Activated T-helper 9 cell treated with anti-CD3 and anti-CD28 coated beads, Interleukin-2, amount 50 U/mL, for 16 hours (primary cell): ENCODE data around the gene IL1R2.

Experiments used
- DNase-seq: peaks from one replicate; pipeline ENCODE4 v3.0.0-alpha.2; 2020; ENCODE audit warnings: low read depth

Gene IL1R2

GRCh38 chr2:102043560-102043959 lies 51.8 kb downstream of the IL1R2 start:
- no peak for DNase-seq

GRCh38 chr2:102044235-102044896 lies 52.6 kb downstream of the IL1R2 start:
- DNase-seq, result no peak

GRCh38 chr2:102044967-102045489 lies 53.3 kb downstream of the IL1R2 start:
- DNase-seq, result no peak

- no peak for DNase-seq
Observed at GRCh38 chr2:102045697-102046096, 53.9 kb downstream of the IL1R2 start.

GRCh38 chr2:102046135-102046986 lies 54.6 kb downstream of the IL1R2 start:
- DNase-seq, result no peak

- no peak for DNase-seq
Observed at GRCh38 chr2:102048465-102048864, 56.7 kb downstream of the IL1R2 start.

- no peak for DNase-seq
Observed at GRCh38 chr2:102049756-102050443, 58.1 kb downstream of the IL1R2 start.

GRCh38 chr2:102050854-102051391 lies 59.2 kb downstream of the IL1R2 start:
- no peak for DNase-seq

GRCh38 chr2:102051692-102052277 lies 60.0 kb downstream of the IL1R2 start:
- no peak for DNase-seq

- DNase-seq, result no peak
Observed at GRCh38 chr2:102052365-102052764, 60.6 kb downstream of the IL1R2 start.

- DNase-seq, result no peak
Observed at GRCh38 chr2:102053096-102053495, 61.3 kb downstream of the IL1R2 start.

- no peak for DNase-seq
Observed at GRCh38 chr2:102055346-102055990, 63.7 kb downstream of the IL1R2 start.

GRCh38 chr2:102056079-102056581 lies 64.4 kb downstream of the IL1R2 start:
- no peak for DNase-seq

GRCh38 chr2:102057502-102058292 lies 65.9 kb downstream of the IL1R2 start:
- no peak for DNase-seq

GRCh38 chr2:102058293-102058833 lies 66.6 kb downstream of the IL1R2 start:
- DNase-seq, result no peak

- DNase-seq, result no peak
Observed at GRCh38 chr2:102059151-102059550, 67.4 kb downstream of the IL1R2 start.

GRCh38 chr2:102060047-102060446 lies 68.3 kb downstream of the IL1R2 start:
- no peak for DNase-seq

GRCh38 chr2:102060792-102061191 lies 69.0 kb downstream of the IL1R2 start:
- DNase-seq, result no peak

GRCh38 chr2:102061286-102061699 lies 69.5 kb downstream of the IL1R2 start:
- no peak for DNase-seq
